ENCODE data around the gene MCF2L. TPM values are rescaled to one million over a fixed set of nuclear protein-coding genes. Genes with fewer than 3 reads are reported as not detected.

MCF2L gene
- total and polyA plus RNA-seq, 5 donors from 2014 or later, result 0.34 to 22.2 (median 1.3) TPM

DNA sequence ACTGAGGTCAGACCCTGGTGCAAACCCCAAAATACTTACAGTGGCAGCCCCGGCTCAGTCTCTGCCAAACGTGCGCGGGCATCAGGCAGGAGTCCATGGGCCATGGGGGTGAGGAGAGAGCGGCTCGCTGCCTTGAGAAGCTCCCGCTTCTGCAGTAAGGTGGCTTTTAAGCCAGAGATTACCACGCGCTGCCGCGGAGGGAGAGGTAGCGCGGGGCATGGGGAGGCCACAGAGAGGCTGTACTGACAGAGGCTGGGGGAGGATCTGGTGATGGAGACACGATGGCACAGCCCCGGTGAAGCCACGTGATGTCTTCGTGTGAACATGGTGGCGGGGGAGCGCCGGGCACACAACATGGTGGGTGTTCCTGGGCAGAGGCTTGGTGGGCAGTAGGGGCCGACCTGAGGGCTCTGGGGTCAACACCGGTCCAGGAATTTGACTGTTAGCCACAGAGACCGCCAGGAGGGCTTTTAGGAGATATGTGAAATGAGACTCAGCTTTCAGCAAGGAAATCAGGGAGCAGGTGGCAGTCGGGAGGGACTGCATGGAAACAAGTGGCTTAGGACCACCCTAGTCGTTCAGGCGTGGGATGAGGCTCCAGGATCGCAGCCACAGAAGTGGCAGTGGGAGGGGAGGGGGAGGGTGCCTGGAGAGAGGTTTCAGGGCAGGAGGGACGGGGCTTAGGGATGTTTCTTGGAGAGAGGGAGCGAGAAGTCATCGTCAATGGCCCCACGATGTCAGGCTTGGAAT, 24.1 kb downstream of the MCF2L start:
- DNase-seq (no peak), ATAC-seq (ENCODE audit: low read depth in 2 of 2) (no peak)
- Histone ChIP-seq H3K4me1 (ENCODE audit: control insufficient read depth, insufficient read depth, low read length, poor library complexity, severe bottlenecking) (no peaks in the 10 kb centered on the region), H3K27me3 (ENCODE audit: control insufficient read depth, insufficient read depth, low read length) (no peaks in the 10 kb centered on the region), H3K9me3 (ENCODE audit: control insufficient read depth in 2 of 2, low read length in 2 of 2) (no peaks in the 10 kb centered on the region), H3K36me3 (ENCODE audit: control insufficient read depth, insufficient read depth, low read length) (no peaks in the 10 kb centered on the region), H3K27ac (ENCODE audit: insufficient read depth, low read length, poor library complexity, severe bottlenecking) (no peak overlapping the region), H3K4me3 (ENCODE audit: low read depth, low read length) (no peak overlapping the region)
- Mint-ChIP-seq H3K4me3 (peak overlapping the region in 1 of 4 donors; percentile 9), H3K9me3 (peaks cover 0 to 2% (median 0%) of the 10 kb centered on the region in 7 donors), H3K4me1 (no peaks in the 10 kb centered on the region), H3K36me3 (no peaks in the 10 kb centered on the region), H3K27me3 (no peaks in the 10 kb centered on the region), H3K27ac (no peak overlapping the region)

- H3K4me1 ChIP-seq (ENCODE audit: control insufficient read depth, insufficient read depth, low read length, poor library complexity, severe bottlenecking), result no peaks in the 10 kb centered on the region
- H3K36me3 Mint-ChIP-seq, result no peaks in the 10 kb centered on the region
- no peak overlapping the region for H3K27ac ChIP-seq (ENCODE audit: insufficient read depth, low read length, poor library complexity, severe bottlenecking)
- DNase-seq, result no peak
- no peaks in the 10 kb centered on the region for H3K27me3 Mint-ChIP-seq
- H3K27me3 ChIP-seq (ENCODE audit: control insufficient read depth, insufficient read depth, low read length), result no peaks in the 10 kb centered on the region
- no peaks in the 10 kb centered on the region for H3K9me3 ChIP-seq (ENCODE audit: control insufficient read depth in 2 of 2, low read length in 2 of 2)
- ATAC-seq (ENCODE audit: low read depth in 2 of 2), result no peak
- peak overlapping the region in 1 of 3 donors; percentile 5 for H3K27ac Mint-ChIP-seq
- peaks cover 0 to 2% (median 0%) of the 10 kb centered on the region in 7 donors for H3K9me3 Mint-ChIP-seq
- H3K4me3 Mint-ChIP-seq, result no peak overlapping the region
- H3K4me3 ChIP-seq (ENCODE audit: low read depth, low read length), result no peak overlapping the region
- no peaks in the 10 kb centered on the region for H3K4me1 Mint-ChIP-seq
- no peaks in the 10 kb centered on the region for H3K36me3 ChIP-seq (ENCODE audit: control insufficient read depth, insufficient read depth, low read length)
Measured at GRCh38 chr13:112994084-112994780, 25.2 kb downstream of the MCF2L start.

GRCh38 chr13:112994781-112995355, 25.9 kb downstream of the MCF2L start:
- H3K27ac Mint-ChIP-seq, result no peak overlapping the region
- no peak overlapping the region for H3K4me3 Mint-ChIP-seq
- DNase-seq, result no peak
- no peak for ATAC-seq (ENCODE audit: low read depth in 2 of 2)
- H3K9me3 Mint-ChIP-seq, result peaks cover 0 to 2% (median 0%) of the 10 kb centered on the region in 7 donors
- Histone ChIP-seq H3K36me3 (ENCODE audit: control insufficient read depth, insufficient read depth, low read length) (no peaks in the 10 kb centered on the region), H3K4me1 (ENCODE audit: control insufficient read depth, insufficient read depth, low read length, poor library complexity, severe bottlenecking) (no peaks in the 10 kb centered on the region), H3K27me3 (ENCODE audit: control insufficient read depth, insufficient read depth, low read length) (no peaks in the 10 kb centered on the region), H3K27ac (ENCODE audit: insufficient read depth, low read length, poor library complexity, severe bottlenecking) (no peak overlapping the region), H3K9me3 (ENCODE audit: control insufficient read depth in 2 of 2, low read length in 2 of 2) (no peaks in the 10 kb centered on the region), H3K4me3 (ENCODE audit: low read depth, low read length) (no peak overlapping the region)
- no peaks in the 10 kb centered on the region for H3K36me3 Mint-ChIP-seq
- no peaks in the 10 kb centered on the region for H3K4me1 Mint-ChIP-seq
- no peaks in the 10 kb centered on the region for H3K27me3 Mint-ChIP-seq

- H3K27me3 Mint-ChIP-seq, result no peaks in the 10 kb centered on the region
- H3K36me3 Mint-ChIP-seq, result no peaks in the 10 kb centered on the region
- DNase-seq (no peak), ATAC-seq (ENCODE audit: low read depth in 2 of 2) (no peak)
- no peak overlapping the region for H3K27ac Mint-ChIP-seq
- Histone ChIP-seq H3K4me3 (ENCODE audit: low read depth, low read length) (no peak overlapping the region), H3K27me3 (ENCODE audit: control insufficient read depth, insufficient read depth, low read length) (no peaks in the 10 kb centered on the region), H3K36me3 (ENCODE audit: control insufficient read depth, insufficient read depth, low read length) (no peaks in the 10 kb centered on the region), H3K27ac (ENCODE audit: insufficient read depth, low read length, poor library complexity, severe bottlenecking) (no peak overlapping the region), H3K9me3 (ENCODE audit: control insufficient read depth in 2 of 2, low read length in 2 of 2) (no peaks in the 10 kb centered on the region), H3K4me1 (ENCODE audit: control insufficient read depth, insufficient read depth, low read length, poor library complexity, severe bottlenecking) (no peaks in the 10 kb centered on the region)
- H3K4me1 Mint-ChIP-seq, result peaks cover 0 to 5% (median 0%) of the 10 kb centered on the region in 4 donors
- peaks cover 0 to 2% (median 0%) of the 10 kb centered on the region in 7 donors for H3K9me3 Mint-ChIP-seq
- H3K4me3 Mint-ChIP-seq, result no peak overlapping the region
Measured at GRCh38 chr13:112995395-112996191, 26.6 kb downstream of the MCF2L start.

DNA sequence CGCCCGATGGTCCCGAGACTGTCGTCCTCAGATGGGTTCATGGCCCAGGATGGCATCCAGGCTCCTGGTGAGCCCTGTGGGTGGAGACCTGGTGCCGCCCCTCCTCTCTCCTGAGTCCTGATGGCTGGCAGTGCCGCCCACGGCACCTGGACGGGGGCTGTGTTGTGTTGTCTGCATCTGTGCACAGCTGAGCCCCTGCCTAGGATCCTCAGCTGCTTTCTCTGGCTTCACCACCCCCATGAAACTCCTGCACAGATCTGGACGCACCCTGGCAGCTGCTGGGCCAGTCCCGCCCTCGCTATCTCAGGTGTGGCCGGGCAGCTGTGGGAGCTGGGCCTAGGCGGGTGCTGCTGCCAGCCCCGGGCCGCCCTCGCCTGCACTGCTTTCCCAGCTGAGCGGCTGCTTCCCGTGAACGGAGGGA, 27.7 kb downstream of the MCF2L start:
- Mint-ChIP-seq H3K4me3 (no peak overlapping the region), H3K36me3 (no peaks in the 10 kb centered on the region), H3K27ac (peak overlapping the region in 1 of 3 donors; percentile 20), H3K9me3 (peaks cover 0 to 2% (median 0%) of the 10 kb centered on the region in 7 donors), H3K27me3 (no peaks in the 10 kb centered on the region), H3K4me1 (peaks cover 0 to 11% (median 0%) of the 10 kb centered on the region in 4 donors)
- Histone ChIP-seq H3K36me3 (ENCODE audit: control insufficient read depth, insufficient read depth, low read length) (no peaks in the 10 kb centered on the region), H3K4me3 (ENCODE audit: low read depth, low read length) (no peak overlapping the region), H3K27me3 (ENCODE audit: control insufficient read depth, insufficient read depth, low read length) (no peaks in the 10 kb centered on the region), H3K27ac (ENCODE audit: insufficient read depth, low read length, poor library complexity, severe bottlenecking) (no peak overlapping the region), H3K9me3 (ENCODE audit: control insufficient read depth in 2 of 2, low read length in 2 of 2) (no peaks in the 10 kb centered on the region), H3K4me1 (ENCODE audit: control insufficient read depth, insufficient read depth, low read length, poor library complexity, severe bottlenecking) (no peaks in the 10 kb centered on the region)
- ATAC-seq (ENCODE audit: low read depth in 2 of 2) (no peak), DNase-seq (no peak)

DNA sequence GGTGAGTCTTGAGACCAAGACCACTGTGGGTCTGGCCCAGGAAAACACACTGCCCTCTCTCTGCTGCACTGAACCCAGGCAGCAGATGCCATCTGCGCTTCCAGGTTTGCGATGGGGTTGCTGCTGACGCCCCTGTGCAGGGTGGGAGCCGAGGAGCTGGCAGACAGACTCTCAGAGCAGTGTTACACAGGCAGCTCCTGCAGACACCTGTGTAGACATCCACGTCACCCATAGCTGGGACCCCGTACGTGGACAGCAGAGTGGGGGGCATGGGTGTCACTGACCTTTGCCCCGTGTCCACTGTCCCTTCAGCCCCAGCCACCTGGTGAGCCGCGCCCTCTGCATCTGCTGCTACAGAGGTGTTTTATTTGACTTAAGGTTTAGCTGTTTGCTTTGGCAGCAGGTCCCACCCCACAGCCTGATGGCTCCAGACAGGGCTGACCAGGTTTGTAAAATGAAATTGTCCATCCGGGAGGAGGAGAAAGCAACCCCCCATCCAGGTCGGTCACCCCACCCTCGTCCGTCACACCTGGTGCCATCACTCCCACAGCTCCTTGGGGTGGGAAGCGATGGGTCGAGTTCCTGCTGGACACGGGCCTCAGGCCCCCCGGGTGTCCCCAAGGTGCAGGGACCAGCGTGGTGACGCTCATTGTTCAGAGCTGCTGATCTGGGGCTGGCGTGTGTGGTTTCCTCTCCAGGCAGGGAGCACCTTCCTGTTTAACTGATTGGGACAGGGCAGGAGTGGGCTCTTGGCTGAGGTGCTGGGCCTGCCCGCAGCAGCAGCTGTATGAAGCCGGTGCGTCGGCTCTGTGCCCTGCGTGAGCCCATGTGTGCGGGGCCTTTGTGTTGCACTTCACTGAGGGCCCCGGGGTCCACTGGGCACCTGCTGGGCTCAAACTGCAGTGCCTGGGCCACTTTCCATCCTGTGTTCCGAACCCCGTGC, 28.4 kb downstream of the MCF2L start:
- no peaks in the 10 kb centered on the region for H3K27me3 Mint-ChIP-seq
- no peaks in the 10 kb centered on the region for H3K36me3 Mint-ChIP-seq
- H3K4me3 Mint-ChIP-seq, result no peak overlapping the region
- peaks cover 0 to 2% (median 0%) of the 10 kb centered on the region in 7 donors for H3K9me3 Mint-ChIP-seq
- Histone ChIP-seq H3K27ac (ENCODE audit: insufficient read depth, low read length, poor library complexity, severe bottlenecking) (no peak overlapping the region), H3K9me3 (ENCODE audit: control insufficient read depth in 2 of 2, low read length in 2 of 2) (no peaks in the 10 kb centered on the region), H3K4me1 (ENCODE audit: control insufficient read depth, insufficient read depth, low read length, poor library complexity, severe bottlenecking) (no peaks in the 10 kb centered on the region), H3K36me3 (ENCODE audit: control insufficient read depth, insufficient read depth, low read length) (no peaks in the 10 kb centered on the region), H3K27me3 (ENCODE audit: control insufficient read depth, insufficient read depth, low read length) (no peaks in the 10 kb centered on the region), H3K4me3 (ENCODE audit: low read depth, low read length) (no peak overlapping the region)
- no peak for DNase-seq
- no peak overlapping the region for H3K27ac Mint-ChIP-seq
- no peak for ATAC-seq (ENCODE audit: low read depth in 2 of 2)
- H3K4me1 Mint-ChIP-seq, result peaks cover 0 to 12% (median 0%) of the 10 kb centered on the region in 4 donors
